ENCODE data around the gene MACROD1.
A peak's percentile ranks its signal among the peaks of the same experiment; 100 is the strongest.
"Not testable (repeated sequence)": the region's sequence is repeated elsewhere in the genome, so short reads cannot be mapped to it uniquely, and the experiment has no call there.

MACROD1 gene

GRCh38 chr11:63986156-63986931, 179.6 kb downstream of the MACROD1 start, which contains the start of gene OTUB1:
OTUB1 (plus strand) TSS chr11:63986438; CDS start chr11:63986457, 19 bp downstream.
- peak; percentile 82 for DNase-seq

GRCh38 chr11:63985812-63986155, 180.1 kb downstream of the MACROD1 start:
- peak; percentile 59 for DNase-seq

GRCh38 chr11:63979426-63979825, 186.5 kb downstream of the MACROD1 start:
- DNase-seq = no peak

- DNase-seq = no peak
Observed at GRCh38 chr11:63978551-63979239, 187.2 kb downstream of the MACROD1 start.

- DNase-seq = peak; percentile 93
Observed at GRCh38 chr11:63974259-63975143, 191.4 kb downstream of the MACROD1 start, which contains the start of gene COX8A. COX8A (plus strand) TSS chr11:63974620; CDS start chr11:63974681, 61 bp downstream.

- not testable (repeated sequence) for DNase-seq
Observed at GRCh38 chr11:63973912-63974258, 192.0 kb downstream of the MACROD1 start.

- no peak for DNase-seq
Observed at GRCh38 chr11:63970902-63971301, 195.0 kb downstream of the MACROD1 start.

GRCh38 chr11:63969461-63969860, 196.5 kb downstream of the MACROD1 start:
- no peak for DNase-seq

GRCh38 chr11:63966444-63966843, 199.5 kb downstream of the MACROD1 start:
- no peak for DNase-seq

GRCh38 chr11:63963895-63964294, 202.0 kb downstream of the MACROD1 start:
- not testable (repeated sequence) for DNase-seq

GRCh38 chr11:63961608-63962412, 204.1 kb downstream of the MACROD1 start:
- DNase-seq = peak; percentile 76

GRCh38 chr11:63958008-63958407, 207.9 kb downstream of the MACROD1 start:
- no peak for DNase-seq

- DNase-seq = no peak
Observed at GRCh38 chr11:63952570-63952969, 213.3 kb downstream of the MACROD1 start.

- DNase-seq = peak; percentile 61
Observed at GRCh38 chr11:63951779-63952536, 214.0 kb downstream of the MACROD1 start.

Data from NK-92 treated with Interleukin-12 subunit alpha and Interleukin-12 subunit beta, amount 100 ng/mL, for 24 hours (cell line).